ENCODE results near the gene HKDC1. TPM values are rescaled to one million over a fixed set of nuclear protein-coding genes. Genes with fewer than 3 reads are reported as not detected.

Gene HKDC1
- total RNA-seq, 1 donor from 2014 or later, result 42.0 TPM

DNA sequence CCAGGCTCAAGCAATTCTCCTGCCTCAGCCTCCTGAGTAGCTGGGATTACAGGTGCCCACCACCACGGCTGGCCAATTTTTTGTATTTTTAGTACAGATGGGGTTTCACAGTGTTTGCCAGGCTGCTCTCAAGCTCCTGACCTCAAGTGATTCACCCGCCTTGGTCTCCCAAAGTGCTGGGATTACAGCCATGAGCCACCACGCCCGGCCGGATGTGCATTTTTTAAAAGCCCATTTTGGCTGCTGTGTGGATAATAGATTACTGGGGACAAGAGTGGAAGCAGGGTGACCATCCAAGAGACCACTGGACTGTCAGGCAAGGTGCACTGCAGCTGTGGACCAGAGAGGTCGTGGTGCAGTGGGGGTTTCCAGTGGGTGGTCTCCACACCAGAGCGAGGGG is 21.4 kb downstream of the HKDC1 start:
- no peak overlapping the region for H3K4me3 ChIP-seq (ENCODE audit: low read depth, low read length)
- TF ChIP-seq, protein P1, sequence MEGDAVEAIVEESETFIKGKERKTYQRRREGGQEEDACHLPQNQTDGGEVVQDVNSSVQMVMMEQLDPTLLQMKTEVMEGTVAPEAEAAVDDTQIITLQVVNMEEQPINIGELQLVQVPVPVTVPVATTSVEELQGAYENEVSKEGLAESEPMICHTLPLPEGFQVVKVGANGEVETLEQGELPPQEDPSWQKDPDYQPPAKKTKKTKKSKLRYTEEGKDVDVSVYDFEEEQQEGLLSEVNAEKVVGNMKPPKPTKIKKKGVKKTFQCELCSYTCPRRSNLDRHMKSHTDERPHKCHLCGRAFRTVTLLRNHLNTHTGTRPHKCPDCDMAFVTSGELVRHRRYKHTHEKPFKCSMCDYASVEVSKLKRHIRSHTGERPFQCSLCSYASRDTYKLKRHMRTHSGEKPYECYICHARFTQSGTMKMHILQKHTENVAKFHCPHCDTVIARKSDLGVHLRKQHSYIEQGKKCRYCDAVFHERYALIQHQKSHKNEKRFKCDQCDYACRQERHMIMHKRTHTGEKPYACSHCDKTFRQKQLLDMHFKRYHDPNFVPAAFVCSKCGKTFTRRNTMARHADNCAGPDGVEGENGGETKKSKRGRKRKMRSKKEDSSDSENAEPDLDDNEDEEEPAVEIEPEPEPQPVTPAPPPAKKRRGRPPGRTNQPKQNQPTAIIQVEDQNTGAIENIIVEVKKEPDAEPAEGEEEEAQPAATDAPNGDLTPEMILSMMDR (conservative IDR thresholded peaks at IDR 0.05; ENCODE audit: low read depth, low read length), result no peak
- DNase-seq (ENCODE audit: low read depth), result no peak

DNA sequence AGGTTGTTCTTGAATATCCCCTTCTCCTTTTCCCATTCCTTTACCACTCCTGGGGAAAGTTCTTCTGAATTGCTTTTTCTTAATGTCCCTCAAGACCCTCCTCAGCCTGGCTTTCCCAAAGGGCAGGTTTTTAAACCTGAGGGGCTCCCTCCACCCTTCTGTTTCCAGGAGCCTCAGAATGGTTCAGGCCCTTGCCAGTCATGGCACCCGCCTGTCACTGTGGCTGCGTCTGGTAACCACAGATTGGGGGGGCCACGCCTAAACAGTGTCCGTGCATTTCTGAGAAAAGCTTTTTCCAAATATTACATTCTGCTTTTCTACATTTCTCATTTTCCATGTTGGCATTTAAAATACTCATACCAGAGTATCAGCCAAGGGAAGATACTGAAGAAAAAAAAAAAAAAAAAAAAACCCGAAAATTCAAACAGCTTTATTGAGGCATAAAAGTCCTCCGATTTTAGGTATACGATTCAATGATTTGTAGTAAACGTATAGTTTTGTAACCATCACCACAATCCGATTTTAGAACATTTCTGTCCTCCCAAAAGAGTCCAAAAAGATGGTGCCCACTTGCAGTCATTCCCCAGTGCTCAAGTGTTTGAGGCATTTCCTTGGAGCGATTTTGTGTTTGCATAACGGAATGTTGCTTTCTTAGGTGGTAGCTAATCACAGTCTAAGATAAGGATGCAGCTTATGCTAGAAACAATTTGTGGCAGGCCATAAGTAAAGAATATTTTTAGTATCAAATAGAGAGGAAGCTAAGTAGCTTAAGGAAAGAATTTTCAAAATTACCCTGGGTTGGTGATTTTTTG is 22.1 kb downstream of the HKDC1 start:
- TF ChIP-seq, protein P1 (conservative IDR thresholded peaks at IDR 0.05; ENCODE audit: low read depth, low read length), result no peak
- no peak overlapping the region for H3K4me3 ChIP-seq (ENCODE audit: low read depth, low read length)
- DNase-seq (ENCODE audit: low read depth), result no peak

DNA sequence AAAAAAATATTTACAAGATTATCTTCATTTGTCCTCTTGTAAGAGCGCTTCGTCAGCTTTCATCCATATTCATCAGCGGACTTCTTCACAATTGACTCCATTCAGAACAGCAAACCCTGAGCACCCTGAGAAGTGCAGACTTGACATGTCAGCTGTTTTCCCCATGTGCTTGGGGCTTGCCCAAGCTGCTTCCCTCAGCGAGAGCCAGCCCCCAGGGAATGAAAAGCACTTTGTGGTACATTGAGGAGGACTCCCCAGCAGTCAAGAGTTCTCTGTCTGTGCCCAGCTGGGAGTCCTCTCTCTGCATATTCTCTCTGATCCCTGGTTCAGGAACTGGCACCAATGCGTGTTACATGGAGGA is 22.7 kb downstream of the HKDC1 start:
- no peak overlapping the region for H3K4me3 ChIP-seq (ENCODE audit: low read depth, low read length)
- DNase-seq (ENCODE audit: low read depth), result no peak
- TF ChIP-seq, protein P1 (conservative IDR thresholded peaks at IDR 0.05; ENCODE audit: low read depth, low read length), result no peak

DNA sequence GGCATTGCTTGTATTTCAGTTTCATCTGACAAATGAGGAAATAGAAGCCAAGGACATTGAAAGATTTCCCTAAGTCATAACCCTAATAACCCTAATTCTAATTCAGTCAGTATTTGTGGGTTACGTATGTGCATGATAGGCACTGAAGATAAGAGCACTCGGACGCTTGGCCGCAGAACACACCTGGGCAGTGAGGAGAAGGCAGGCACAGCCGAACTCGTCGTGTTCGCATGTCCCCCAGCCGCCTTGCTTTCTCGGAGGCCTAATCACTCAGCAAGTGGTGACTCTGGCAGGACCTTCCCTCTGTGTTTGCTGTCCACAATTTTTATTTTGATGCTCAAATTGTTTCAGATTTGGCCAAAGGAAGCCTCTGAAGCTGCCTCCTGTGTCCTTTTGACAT is 23.7 kb downstream of the HKDC1 start:
- H3K4me3 ChIP-seq (ENCODE audit: low read depth, low read length), result no peak overlapping the region
- TF ChIP-seq, protein P1 (conservative IDR thresholded peaks at IDR 0.05; ENCODE audit: low read depth, low read length), result no peak
- no peak for DNase-seq (ENCODE audit: low read depth)

GRCh38 chr10:69246036-69246435 is 25.9 kb downstream of the HKDC1 start:
- no peak overlapping the region for H3K4me3 ChIP-seq (ENCODE audit: low read depth, low read length)
- no peak for DNase-seq (ENCODE audit: low read depth)
- TF ChIP-seq, protein P1 (conservative IDR thresholded peaks at IDR 0.05; ENCODE audit: low read depth, low read length), result no peak

DNA sequence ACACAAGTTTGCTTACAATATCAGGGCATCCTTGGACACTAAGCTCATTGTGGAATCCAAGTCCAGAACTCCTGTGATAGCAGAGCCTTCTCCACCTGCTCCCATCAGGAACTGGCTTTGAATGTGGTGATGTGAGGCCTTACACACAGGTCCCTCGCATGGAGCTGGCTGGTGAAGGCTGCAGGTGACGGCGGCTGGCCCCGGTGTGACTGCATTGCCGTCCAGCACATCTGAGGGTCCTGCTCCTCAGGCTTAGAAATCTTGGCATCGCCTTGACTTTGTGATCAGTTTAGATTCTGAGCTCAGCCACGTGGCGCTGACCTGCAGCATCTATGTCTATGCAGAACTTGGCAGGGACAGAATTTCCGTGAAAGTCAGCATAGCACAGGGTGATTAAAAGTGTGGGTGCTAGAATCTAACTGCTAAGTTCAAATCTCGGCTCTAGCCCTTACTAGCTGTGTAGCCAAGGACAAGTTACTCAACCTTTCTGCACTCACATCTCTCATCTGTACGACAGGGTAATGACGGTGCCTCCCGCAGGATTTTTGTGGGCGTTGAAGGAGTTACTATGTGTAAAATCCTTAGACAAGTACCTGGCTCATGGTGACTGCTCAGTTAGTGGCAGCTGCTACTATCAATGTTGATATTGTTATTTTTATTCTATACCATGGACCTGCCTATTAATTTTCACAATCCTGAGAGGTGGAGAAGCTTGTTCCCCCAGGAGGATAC is 26.6 kb downstream of the HKDC1 start:
- TF ChIP-seq, protein P1 (conservative IDR thresholded peaks at IDR 0.05; ENCODE audit: low read depth, low read length), result no peak
- DNase-seq (ENCODE audit: low read depth), result no peak
- H3K4me3 ChIP-seq (ENCODE audit: low read depth, low read length), result no peak overlapping the region

Data from epithelial cell of proximal tubule (primary cell).